Measurements from ENCODE around the gene MCUB.
"Not testable (repeated sequence)": the region's sequence is repeated elsewhere in the genome, so short reads cannot be mapped to it uniquely, and the experiment has no call there.

MCUB gene

GRCh38 chr4:109579997-109580396 lies 20.0 kb downstream of the MCUB start:
- not testable (repeated sequence) for DNase-seq

DNA sequence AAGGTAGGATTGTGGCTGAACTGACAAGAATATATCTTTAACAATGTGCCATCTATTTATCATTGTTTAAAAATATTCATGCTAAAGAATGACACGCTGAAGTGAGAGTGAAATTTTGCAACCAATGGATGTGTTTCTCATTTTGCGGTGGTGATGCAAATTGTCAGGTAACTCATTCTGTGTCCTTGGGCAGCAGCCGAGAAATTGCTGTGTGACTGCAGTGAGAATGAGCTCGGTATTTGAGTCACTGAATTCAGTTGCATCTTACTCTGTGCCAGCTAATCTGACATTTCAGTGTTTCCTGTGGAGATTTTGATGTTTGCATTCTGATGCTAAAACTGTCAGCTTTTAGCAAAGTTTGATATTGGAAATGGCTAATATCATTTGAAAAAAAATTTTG lies 28.1 kb downstream of the MCUB start:
- peak; percentile 60 for DNase-seq

DNA sequence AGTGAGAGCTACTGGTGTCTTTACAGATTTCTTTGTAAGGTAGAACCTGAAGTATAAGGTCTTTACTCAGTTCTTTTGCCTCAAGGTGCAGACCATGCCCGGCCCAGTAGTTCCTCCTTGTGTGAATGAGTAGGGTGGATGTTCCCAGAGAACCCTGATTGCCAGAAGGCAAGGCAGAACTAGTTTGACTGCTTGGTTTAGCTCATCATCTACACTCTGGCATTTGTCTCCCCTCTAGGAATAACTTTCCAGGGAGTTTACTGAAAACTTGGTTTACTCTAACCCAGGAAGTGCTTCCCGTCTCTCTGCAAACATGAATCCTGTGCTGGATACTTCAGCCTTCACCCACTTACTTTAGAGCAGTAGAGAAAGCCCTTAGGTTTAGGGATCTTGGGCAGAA lies 29.1 kb downstream of the MCUB start:
- no peak for DNase-seq

- no peak for DNase-seq
Observed at GRCh38 chr4:109589605-109590004, 29.6 kb downstream of the MCUB start.

GRCh38 chr4:109590905-109591304 lies 30.9 kb downstream of the MCUB start:
- no peak for DNase-seq

- DNase-seq, result no peak
Observed at GRCh38 chr4:109592367-109592766, 32.3 kb downstream of the MCUB start.

DNA sequence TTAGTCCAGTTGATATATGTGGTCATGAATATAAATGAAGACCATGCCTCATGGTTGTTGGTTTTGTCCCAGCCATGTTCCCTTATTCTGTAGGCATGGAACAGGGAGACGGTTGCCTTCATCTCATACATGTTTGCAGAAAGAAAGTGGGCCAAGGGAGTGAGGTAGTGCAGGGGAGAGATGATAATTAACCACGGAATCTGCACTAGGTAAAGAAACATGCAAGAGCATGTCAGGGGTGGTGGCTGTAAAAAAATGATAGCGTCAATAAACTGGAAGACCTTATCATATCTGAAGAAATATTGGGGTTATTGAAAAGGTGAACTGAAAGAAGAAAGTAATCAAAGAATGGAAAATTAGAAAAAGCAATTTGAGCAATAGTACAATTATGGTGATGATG lies 35.1 kb downstream of the MCUB start:
- not testable (repeated sequence) for DNase-seq

GRCh38 chr4:109596420-109597085 lies 36.5 kb downstream of the MCUB start:
- DNase-seq, result not testable (repeated sequence)

DNA sequence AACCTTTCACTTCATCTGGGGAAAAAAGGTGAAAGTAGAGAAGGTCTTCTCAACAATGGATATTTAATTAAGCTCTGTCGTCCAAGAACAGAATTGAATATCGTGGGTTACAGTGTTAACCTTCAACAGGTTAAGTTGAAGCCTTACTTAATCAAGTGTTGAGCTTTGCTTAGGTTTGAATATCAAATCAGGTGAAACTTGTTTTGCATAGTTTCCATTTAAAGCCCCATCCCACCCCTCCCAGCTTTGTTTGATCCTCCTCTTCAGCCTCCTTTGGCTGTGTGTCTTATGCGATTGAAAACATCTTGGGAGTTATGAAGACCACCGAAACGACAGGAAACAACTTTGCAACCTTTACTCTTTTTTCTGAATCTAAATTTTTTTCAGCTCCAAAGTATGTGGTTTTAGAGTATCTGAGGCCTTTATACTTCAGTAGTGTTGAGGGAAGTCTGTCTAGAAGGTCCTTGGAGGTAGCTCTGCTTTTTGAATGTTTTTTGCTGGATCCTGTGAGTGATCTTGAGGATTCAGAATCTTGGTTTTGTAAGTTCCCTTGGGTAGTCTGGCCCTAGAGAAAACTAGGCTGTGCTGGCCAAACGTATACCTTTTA lies 39.1 kb downstream of the MCUB start:
- no peak for DNase-seq

DNA sequence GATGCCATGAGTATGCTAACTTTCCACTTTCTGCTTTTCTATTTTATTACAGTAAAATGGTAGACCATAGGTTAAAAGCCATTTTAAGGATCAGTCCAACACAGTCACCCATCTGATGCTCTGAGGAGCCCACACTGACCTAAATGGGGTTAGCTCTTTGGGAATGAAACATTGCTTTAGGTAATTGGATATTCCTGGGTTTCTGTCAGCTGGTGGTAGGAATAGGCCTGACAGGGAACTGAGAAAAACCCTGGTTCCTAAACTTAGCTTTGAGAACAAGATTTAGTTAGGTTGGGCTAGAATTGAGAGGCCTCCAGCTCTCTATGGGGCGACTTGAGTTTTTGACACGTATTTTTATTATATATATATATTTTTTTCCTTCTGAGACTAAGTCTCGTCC lies 40.4 kb downstream of the MCUB start:
- DNase-seq, result no peak

DNA sequence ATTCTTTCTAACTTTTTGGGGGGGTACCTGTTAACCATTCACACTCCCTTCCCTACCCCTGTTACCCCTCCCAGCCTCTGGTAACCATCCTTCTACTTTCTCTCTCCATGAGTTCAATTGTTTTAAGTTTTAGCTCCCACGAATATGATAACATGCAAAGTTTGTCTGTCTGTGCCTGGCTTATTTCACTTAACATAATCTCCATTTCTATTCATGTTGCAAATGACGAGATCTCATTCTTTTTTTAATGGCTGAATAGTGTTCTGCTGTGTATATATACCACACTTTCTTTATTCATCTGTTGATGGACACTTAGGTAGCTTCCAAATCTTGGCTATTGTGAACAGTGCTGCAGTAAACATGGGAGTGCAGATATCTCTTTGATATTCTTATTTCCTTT lies 41.3 kb downstream of the MCUB start:
- DNase-seq, result no peak

DNA sequence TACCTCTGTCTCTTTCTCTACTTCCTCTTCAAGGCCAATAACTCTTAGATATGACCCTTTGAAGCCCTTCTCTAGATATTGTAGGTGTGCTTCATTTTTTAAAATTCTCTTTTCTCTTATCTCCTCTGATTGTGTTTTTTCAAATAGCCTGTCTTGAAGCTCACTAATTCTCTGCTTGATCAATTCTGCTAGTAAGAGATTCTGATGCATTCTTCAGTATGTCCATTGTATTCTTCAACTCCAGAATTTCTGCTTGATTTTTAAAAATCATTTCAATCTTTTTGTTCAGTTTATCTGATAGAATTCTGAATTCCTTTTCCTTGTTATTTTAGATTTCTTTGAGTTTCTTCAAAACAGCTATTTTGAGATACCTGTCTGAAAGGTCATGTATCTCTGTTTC lies 47.9 kb downstream of the MCUB start:
- DNase-seq, result no peak

DNA sequence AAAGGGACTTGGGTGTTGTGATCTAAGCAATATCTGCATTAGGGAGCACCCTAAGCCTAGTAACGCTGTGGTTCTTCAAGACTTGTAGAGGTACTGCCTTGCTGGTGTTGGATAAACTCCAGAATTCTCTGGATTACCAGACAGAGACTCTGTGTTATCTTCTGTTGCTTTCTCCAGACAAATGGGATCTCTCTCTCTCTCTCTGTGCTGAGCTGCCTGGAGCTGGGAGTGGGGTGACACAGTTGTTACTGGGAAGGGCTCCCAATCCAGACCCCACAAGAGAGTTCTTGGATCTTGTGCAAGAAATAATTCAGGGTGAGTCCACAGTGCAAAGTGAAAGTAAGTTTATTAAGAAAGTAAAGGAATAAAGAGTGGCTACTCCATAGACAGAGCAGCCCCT lies 48.8 kb downstream of the MCUB start:
- DNase-seq, result no peak

DNA sequence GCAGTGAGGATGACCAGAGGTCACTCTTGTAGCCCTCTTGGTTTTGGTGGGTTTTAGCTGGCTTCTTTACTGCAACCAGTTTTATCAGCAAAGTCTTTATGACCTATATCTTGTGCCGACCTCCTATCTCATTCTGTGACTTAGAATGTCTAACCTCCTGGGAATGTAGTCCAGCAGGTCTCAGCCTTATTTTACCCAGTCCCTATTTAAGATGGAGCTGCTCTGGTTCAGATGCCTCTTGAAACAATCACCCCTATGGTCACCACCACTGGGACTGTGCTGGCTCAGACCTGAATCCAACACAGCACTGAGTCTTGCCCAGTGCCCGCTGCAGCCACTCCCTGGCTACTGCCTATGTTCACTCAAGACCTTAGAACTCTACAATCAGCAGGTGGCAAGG lies 49.4 kb downstream of the MCUB start:
- DNase-seq, result no peak

DNA sequence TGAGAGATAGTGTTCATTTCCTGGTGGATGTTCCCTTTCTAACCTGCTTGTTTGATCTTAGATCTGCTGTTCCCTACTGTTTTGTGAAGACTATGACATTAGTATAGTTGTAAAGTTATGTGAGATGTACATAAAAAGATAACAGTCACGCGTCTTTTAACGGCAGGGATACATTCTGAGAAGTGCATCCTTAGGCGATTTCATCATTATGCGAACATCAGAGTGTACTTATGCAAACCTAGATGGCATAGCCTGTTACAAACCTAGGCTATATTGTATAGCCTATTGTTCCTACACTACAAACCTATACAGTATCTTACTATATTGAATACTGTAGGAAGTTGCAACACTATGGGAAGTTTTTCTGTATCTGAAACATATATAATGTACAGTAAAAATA lies 50.4 kb downstream of the MCUB start:
- DNase-seq, result no peak

DNA sequence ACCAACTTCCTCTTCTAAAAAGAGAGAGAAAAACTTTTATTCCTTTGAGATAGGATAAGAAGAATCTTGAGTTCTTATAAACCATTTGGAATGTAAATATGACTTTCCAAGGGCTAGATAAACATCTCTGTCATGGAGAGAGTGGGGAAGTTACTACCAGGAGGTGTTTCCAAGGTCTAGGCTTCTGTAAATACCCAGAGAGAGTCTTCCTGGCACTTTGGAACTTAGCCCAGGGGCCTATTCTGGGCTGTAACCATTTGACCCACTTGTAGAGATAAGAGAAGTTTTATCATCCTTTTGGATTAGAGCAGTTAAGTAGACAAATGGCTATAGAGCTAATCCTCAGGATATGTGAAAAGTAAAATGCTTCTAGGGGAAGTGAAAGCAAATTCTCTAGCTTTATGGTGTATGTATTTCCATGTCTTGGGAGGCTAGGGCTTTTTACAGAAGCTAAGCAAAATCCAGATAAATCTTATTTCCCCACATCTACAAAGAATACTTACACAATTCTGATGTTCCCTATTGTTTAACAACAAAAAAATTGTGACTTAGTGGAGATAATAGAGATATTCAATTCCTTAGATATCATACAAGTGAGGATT lies 51.1 kb downstream of the MCUB start:
- DNase-seq, result no peak

GRCh38 chr4:109614015-109614414 lies 54.0 kb downstream of the MCUB start:
- DNase-seq, result no peak

GRCh38 chr4:109614466-109614865 lies 54.4 kb downstream of the MCUB start:
- DNase-seq, result no peak

- no peak for DNase-seq
Observed at GRCh38 chr4:109615742-109616141, 55.7 kb downstream of the MCUB start.

DNA sequence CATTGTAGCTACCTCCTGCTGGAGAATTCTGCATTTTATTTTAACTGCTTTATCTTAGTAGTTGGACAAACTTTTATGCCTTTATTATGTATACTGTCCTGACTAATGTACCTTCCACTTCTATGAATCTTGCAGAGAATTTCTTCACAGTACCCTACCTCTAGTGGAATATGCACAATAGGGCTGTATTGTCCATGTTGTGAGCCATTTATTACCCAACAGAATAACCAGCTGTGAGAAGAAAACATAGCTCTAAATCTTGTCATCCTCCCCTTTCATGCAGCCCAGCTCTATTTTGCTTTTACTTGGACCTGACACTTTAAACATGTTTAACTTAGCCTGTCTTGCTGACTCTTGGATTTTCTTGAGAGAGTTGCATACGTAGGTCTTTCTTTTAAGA lies 56.2 kb downstream of the MCUB start:
- DNase-seq, result no peak

DNA sequence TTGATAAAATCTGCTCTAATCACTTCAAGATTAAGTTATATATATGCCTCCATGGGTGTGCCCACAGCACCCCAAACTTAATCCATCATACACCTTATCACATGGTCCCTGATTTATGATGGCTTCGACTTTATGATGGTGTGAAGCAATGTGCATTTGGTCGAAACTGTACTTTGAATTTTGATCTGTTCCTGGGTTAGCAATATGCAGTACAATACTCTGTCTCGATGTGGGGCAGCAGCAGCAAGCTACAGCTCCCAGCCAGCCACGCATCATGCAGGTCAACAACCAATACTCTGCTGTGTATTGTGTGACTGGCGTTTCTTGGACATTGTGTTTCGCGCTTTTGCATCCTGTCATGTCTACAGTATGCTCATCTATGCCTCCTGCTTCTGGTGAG lies 62.6 kb downstream of the MCUB start:
- no peak for DNase-seq

DNA sequence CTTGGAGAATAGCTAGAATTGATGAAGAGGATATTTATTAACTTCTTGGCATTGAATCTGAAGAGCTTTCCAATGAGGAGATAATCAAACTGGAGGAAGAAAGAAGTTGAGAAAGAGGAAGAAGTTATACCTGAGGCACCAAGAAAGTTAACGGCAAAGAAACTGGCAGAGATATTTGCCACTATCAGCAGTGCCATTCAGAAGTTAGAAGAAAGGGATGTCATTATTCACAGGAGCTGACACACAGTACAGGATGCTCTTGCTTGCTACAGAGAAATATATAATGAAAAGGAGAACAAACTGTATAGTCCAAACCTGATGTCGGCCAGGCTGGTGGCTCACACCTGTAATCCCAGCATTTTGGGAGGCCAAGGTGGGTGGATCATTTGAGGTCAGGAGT lies 64.5 kb downstream of the MCUB start:
- DNase-seq, result no peak

GRCh38 chr4:109627361-109627760 lies 67.3 kb downstream of the MCUB start:
- DNase-seq, result no peak

GRCh38 chr4:109629775-109630174 lies 69.7 kb downstream of the MCUB start:
- no peak for DNase-seq
